ENCODE results near the gene ADI1.
A peak's percentile ranks its signal among the peaks of the same experiment; 100 is the strongest.

The ADI1 gene

GRCh38 chr2:3486047-3487027 lies 33.0 kb downstream of the ADI1 start:
- H3K36me3 Mint-ChIP-seq: peaks cover 27 to 42% of the 10 kb centered on the region in 2 donors
- DNase-seq (no peak), ATAC-seq (replicated peaks) (no peak)
- H3K4me1 Mint-ChIP-seq: peaks cover 4 to 5% of the 10 kb centered on the region in 2 donors
- H3K27me3 Mint-ChIP-seq: no peaks in the 10 kb centered on the region
- no peak overlapping the region for H3K4me3 Mint-ChIP-seq
- H3K27ac Mint-ChIP-seq: no peak overlapping the region
- no peaks in the 10 kb centered on the region for H3K9me3 Mint-ChIP-seq

GRCh38 chr2:3485166-3485565 lies 34.2 kb downstream of the ADI1 start:
- peaks cover 6 to 11% of the 10 kb centered on the region in 2 donors for H3K4me1 Mint-ChIP-seq
- no peaks in the 10 kb centered on the region for H3K27me3 Mint-ChIP-seq
- no peaks in the 10 kb centered on the region for H3K9me3 Mint-ChIP-seq
- ATAC-seq (replicated peaks) (no peak), DNase-seq (no peak)
- no peak overlapping the region for H3K27ac Mint-ChIP-seq
- H3K36me3 Mint-ChIP-seq: peaks cover 27 to 47% of the 10 kb centered on the region in 2 donors
- no peak overlapping the region for H3K4me3 Mint-ChIP-seq

- Mint-ChIP-seq H3K4me3 (no peak overlapping the region), H3K9me3 (no peaks in the 10 kb centered on the region), H3K27me3 (no peaks in the 10 kb centered on the region), H3K4me1 (peaks cover 9 to 17% of the 10 kb centered on the region in 2 donors), H3K27ac (no peak overlapping the region), H3K36me3 (peaks cover 34 to 54% of the 10 kb centered on the region in 2 donors)
- ATAC-seq (replicated peaks): no peak
- no peak for DNase-seq
Observed at GRCh38 chr2:3483986-3484960, 35.1 kb downstream of the ADI1 start.

- DNase-seq: no peak
- peak in 1 of 2 donors; percentile 20 for ATAC-seq (replicated peaks)
Observed at GRCh38 chr2:3483227-3483985, 35.9 kb downstream of the ADI1 start.

GRCh38 chr2:3482363-3482821 lies 36.9 kb downstream of the ADI1 start:
- peaks cover 43 to 64% of the 10 kb centered on the region in 2 donors for H3K36me3 Mint-ChIP-seq
- ATAC-seq (replicated peaks): no peak
- no peaks in the 10 kb centered on the region for H3K27me3 Mint-ChIP-seq
- no peaks in the 10 kb centered on the region for H3K9me3 Mint-ChIP-seq
- no peak for DNase-seq
- no peak overlapping the region for H3K27ac Mint-ChIP-seq
- no peak overlapping the region for H3K4me3 Mint-ChIP-seq
- H3K4me1 Mint-ChIP-seq: peaks cover 9 to 18% of the 10 kb centered on the region in 2 donors

More at GRCh38 chr2:3483227-3483985, 35.9 kb downstream of the ADI1 start:
- H3K9me3 Mint-ChIP-seq: no peaks in the 10 kb centered on the region
- H3K4me1 Mint-ChIP-seq: peaks cover 9 to 18% of the 10 kb centered on the region in 2 donors
- peak overlapping the region; percentile 57 for H3K27ac Mint-ChIP-seq
- H3K4me3 Mint-ChIP-seq: peak overlapping the region in 1 of 2 donors; percentile 13
- peaks cover 39 to 60% of the 10 kb centered on the region in 2 donors for H3K36me3 Mint-ChIP-seq
- H3K27me3 Mint-ChIP-seq: no peaks in the 10 kb centered on the region

GRCh38 chr2:3481736-3482362 lies 37.5 kb downstream of the ADI1 start:
- Mint-ChIP-seq H3K9me3 (no peaks in the 10 kb centered on the region), H3K36me3 (peaks cover 43 to 62% of the 10 kb centered on the region in 2 donors), H3K4me1 (peaks cover 9 to 18% of the 10 kb centered on the region in 2 donors), H3K27me3 (no peaks in the 10 kb centered on the region), H3K27ac (peak overlapping the region; percentile 63), H3K4me3 (no peak overlapping the region)
- ATAC-seq (replicated peaks) (no peak), DNase-seq (no peak)

- no peak overlapping the region for H3K4me3 Mint-ChIP-seq
- H3K27ac Mint-ChIP-seq: no peak overlapping the region
- H3K9me3 Mint-ChIP-seq: no peaks in the 10 kb centered on the region
- peaks cover 9 to 18% of the 10 kb centered on the region in 2 donors for H3K4me1 Mint-ChIP-seq
- H3K36me3 Mint-ChIP-seq: peaks cover 39 to 58% of the 10 kb centered on the region in 2 donors
- DNase-seq (no peak), ATAC-seq (replicated peaks) (no peak)
- H3K27me3 Mint-ChIP-seq: no peaks in the 10 kb centered on the region
Observed at GRCh38 chr2:3481011-3481400, 38.3 kb downstream of the ADI1 start.

GRCh38 chr2:3480352-3481010 lies 38.9 kb downstream of the ADI1 start:
- Mint-ChIP-seq H3K27ac (peak overlapping the region; percentile 47), H3K9me3 (no peaks in the 10 kb centered on the region), H3K4me3 (no peak overlapping the region), H3K36me3 (peaks cover 38 to 58% of the 10 kb centered on the region in 2 donors), H3K4me1 (peaks cover 9 to 18% of the 10 kb centered on the region in 2 donors), H3K27me3 (no peaks in the 10 kb centered on the region)
- ATAC-seq (replicated peaks) (peak in 1 of 2 donors; percentile 36), DNase-seq (no peak)

- no peaks in the 10 kb centered on the region for H3K27me3 Mint-ChIP-seq
Observed at GRCh38 chr2:3479430-3480320, 39.7 kb downstream of the ADI1 start.

GRCh38 chr2:3478846-3479385 lies 40.4 kb downstream of the ADI1 start:
- peaks cover 38 to 55% of the 10 kb centered on the region in 2 donors for H3K36me3 Mint-ChIP-seq
- ATAC-seq (replicated peaks) (no peak), DNase-seq (no peak)
- no peaks in the 10 kb centered on the region for H3K9me3 Mint-ChIP-seq
- no peak overlapping the region for H3K4me3 Mint-ChIP-seq
- H3K27ac Mint-ChIP-seq: no peak overlapping the region
- H3K27me3 Mint-ChIP-seq: no peaks in the 10 kb centered on the region
- H3K4me1 Mint-ChIP-seq: peaks cover 9 to 18% of the 10 kb centered on the region in 2 donors

More at GRCh38 chr2:3479430-3480320, 39.7 kb downstream of the ADI1 start:
- peaks cover 39 to 58% of the 10 kb centered on the region in 2 donors for H3K36me3 Mint-ChIP-seq
- no peaks in the 10 kb centered on the region for H3K9me3 Mint-ChIP-seq
- no peak for DNase-seq
- ATAC-seq (replicated peaks): no peak
- peaks cover 9 to 18% of the 10 kb centered on the region in 2 donors for H3K4me1 Mint-ChIP-seq
- H3K4me3 Mint-ChIP-seq: no peak overlapping the region
- peak overlapping the region; percentile 84 for H3K27ac Mint-ChIP-seq

- no peak overlapping the region for H3K4me3 Mint-ChIP-seq
- H3K27me3 Mint-ChIP-seq: no peaks in the 10 kb centered on the region
- peaks cover 42 to 57% of the 10 kb centered on the region in 2 donors for H3K36me3 Mint-ChIP-seq
- DNase-seq (no peak), ATAC-seq (replicated peaks) (no peak)
- H3K9me3 Mint-ChIP-seq: no peaks in the 10 kb centered on the region
- no peak overlapping the region for H3K27ac Mint-ChIP-seq
- peaks cover 8 to 18% of the 10 kb centered on the region in 2 donors for H3K4me1 Mint-ChIP-seq
Observed at GRCh38 chr2:3476985-3477327, 42.4 kb downstream of the ADI1 start.

Measured in stimulated activated naive B cell treated with anti-CD40 and anti-IgM and Interleukin-4, amounts not matched to agents 10 μg/mL and 1 μg/mL and 100 μg/mL, for 72 hours (primary cell).